Mesothelial cell of epicardium (in vitro differentiated cells): Measurements from ENCODE around the gene NCKAP5. TPM values are rescaled to one million over a fixed set of nuclear protein-coding genes. Genes with fewer than 3 reads are reported as not detected.

ENCODE experiments used
- DNase-seq, 2 experiments: peaks; one replicate each; pipeline ENCODE4 v3.0.0; 2021; ENCODE audit warnings: low spot score in 2 of 2; ENCODE audit not compliant: unreplicated experiment in 2 of 2
- H3K27ac Mint-ChIP-seq: 2 replicates; pipeline ENCODE4 v1.8.0; 2021; ENCODE audit warnings: mixed read lengths
- H3K27me3 Mint-ChIP-seq: 2 replicates; pipeline ENCODE4 v1.8.0; 2021; ENCODE audit warnings: low read depth, mixed read lengths
- H3K36me3 Mint-ChIP-seq: 2 replicates; pipeline ENCODE4 v1.8.0; 2021; ENCODE audit warnings: mixed read lengths
- H3K4me1 Mint-ChIP-seq: 2 replicates; pipeline ENCODE4 v1.8.0; 2021; ENCODE audit warnings: mixed read lengths
- H3K4me3 Mint-ChIP-seq: 2 replicates; pipeline ENCODE4 v1.8.0; 2021; ENCODE audit warnings: mild to moderate bottlenecking, moderate library complexity, mixed read lengths
- H3K9me3 Mint-ChIP-seq: 2 replicates; pipeline ENCODE4 v1.8.0; 2021; ENCODE audit warnings: mixed read lengths
- total RNA-seq: library from RNA; stranded (reverse); gene quantifications from 3 replicates; pipeline ENCODE4 v1.2.1, GENCODE V29; 2021
- TF ChIP-seq, protein P1 (sequence below): fragments of 200-600 bp; sonication (generic); IDR thresholded peaks from one replicate; pipeline ENCODE4 v1.5.0; 2021; ENCODE audit warnings: antibody characterized with exemption; ENCODE audit not compliant: unreplicated experiment

NCKAP5 gene
- total RNA-seq, 1 donor from 2014 or later: 2.1 TPM

DNA sequence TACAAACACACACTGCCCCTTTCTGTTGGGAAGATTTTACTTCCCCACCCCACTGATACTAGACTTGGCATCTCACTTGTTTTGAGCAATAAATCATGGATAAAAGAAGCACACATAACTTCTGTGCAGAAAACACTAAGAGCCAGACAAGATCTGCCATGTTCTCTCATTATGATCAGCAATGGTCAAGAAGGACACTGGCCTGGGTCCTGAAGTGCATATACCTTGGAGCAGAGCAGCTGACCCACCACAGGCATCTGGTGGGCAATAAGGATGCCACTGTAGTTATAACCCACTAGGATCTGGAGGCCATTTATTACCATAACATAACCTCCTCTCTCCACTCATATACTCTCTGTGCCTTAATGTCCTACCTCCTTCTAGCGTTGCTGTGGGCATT lies 338.3 kb downstream of the NCKAP5 start:
- Mint-ChIP-seq H3K36me3 (no peaks in the 10 kb centered on the region), H3K27me3 (peaks cover 47% of the 10 kb centered on the region), H3K4me1 (no peaks in the 10 kb centered on the region), H3K9me3 (no peaks in the 10 kb centered on the region), H3K27ac (no peak overlapping the region), H3K4me3 (no peak overlapping the region)
- DNase-seq: no peak
- TF ChIP-seq, protein P1, sequence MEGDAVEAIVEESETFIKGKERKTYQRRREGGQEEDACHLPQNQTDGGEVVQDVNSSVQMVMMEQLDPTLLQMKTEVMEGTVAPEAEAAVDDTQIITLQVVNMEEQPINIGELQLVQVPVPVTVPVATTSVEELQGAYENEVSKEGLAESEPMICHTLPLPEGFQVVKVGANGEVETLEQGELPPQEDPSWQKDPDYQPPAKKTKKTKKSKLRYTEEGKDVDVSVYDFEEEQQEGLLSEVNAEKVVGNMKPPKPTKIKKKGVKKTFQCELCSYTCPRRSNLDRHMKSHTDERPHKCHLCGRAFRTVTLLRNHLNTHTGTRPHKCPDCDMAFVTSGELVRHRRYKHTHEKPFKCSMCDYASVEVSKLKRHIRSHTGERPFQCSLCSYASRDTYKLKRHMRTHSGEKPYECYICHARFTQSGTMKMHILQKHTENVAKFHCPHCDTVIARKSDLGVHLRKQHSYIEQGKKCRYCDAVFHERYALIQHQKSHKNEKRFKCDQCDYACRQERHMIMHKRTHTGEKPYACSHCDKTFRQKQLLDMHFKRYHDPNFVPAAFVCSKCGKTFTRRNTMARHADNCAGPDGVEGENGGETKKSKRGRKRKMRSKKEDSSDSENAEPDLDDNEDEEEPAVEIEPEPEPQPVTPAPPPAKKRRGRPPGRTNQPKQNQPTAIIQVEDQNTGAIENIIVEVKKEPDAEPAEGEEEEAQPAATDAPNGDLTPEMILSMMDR: no peak

DNA sequence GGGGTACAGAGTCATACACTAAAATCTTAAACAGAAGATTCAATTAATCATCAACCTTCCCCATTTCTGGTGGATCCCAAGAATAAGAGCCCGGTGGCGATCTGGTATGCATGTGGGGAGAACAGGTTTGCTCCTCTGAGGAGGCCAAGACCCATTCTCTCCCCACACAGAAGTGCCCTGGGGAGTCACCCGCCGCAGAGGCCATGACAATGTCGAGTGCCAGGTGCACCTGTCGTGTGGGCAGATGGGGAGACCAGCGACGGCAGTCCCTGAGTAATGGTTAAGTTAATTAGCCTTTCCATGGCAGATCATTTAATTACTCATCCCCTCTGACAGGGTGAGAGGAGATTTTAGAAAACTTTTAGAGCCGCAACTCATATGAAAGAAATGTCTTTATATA lies 345.0 kb downstream of the NCKAP5 start:
- H3K27me3 Mint-ChIP-seq: peaks cover 23% of the 10 kb centered on the region
- TF ChIP-seq, protein P1: no peak
- H3K9me3 Mint-ChIP-seq: no peaks in the 10 kb centered on the region
- H3K36me3 Mint-ChIP-seq: no peaks in the 10 kb centered on the region
- H3K4me1 Mint-ChIP-seq: no peaks in the 10 kb centered on the region
- no peak overlapping the region for H3K27ac Mint-ChIP-seq
- DNase-seq: no peak
- no peak overlapping the region for H3K4me3 Mint-ChIP-seq

- TF ChIP-seq, protein P1: no peak
- no peak for DNase-seq
- Mint-ChIP-seq H3K4me1 (no peaks in the 10 kb centered on the region), H3K36me3 (no peaks in the 10 kb centered on the region), H3K27me3 (peaks cover 20% of the 10 kb centered on the region), H3K4me3 (no peak overlapping the region), H3K9me3 (no peaks in the 10 kb centered on the region), H3K27ac (no peak overlapping the region)
These were observed 346.9 kb downstream of the NCKAP5 start for GRCh38 chr2:133221398-133221797.

DNA sequence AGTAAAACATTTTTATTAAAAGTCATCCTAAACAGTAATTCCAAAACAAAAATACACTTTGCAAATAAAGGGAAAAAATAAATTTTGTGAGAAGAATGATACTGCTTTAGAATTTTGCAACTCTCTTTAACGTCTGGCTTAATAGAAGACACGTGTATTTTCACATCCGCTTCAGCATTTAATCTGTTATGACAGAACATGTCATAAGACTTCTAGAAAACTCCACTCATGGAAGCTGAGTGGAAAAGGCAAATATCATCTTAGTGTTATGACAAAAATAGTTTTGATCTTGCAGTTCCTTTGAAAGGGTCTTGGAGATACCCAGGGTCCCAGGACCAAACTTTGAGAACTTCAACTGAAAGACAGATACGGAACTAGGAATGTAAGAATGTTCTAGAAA lies 350.1 kb downstream of the NCKAP5 start:
- no peak for DNase-seq
- Mint-ChIP-seq H3K9me3 (peaks cover 7% of the 10 kb centered on the region), H3K27ac (no peak overlapping the region), H3K27me3 (peaks cover 3% of the 10 kb centered on the region), H3K4me3 (no peak overlapping the region), H3K4me1 (no peaks in the 10 kb centered on the region), H3K36me3 (no peaks in the 10 kb centered on the region)
- TF ChIP-seq, protein P1: no peak

DNA sequence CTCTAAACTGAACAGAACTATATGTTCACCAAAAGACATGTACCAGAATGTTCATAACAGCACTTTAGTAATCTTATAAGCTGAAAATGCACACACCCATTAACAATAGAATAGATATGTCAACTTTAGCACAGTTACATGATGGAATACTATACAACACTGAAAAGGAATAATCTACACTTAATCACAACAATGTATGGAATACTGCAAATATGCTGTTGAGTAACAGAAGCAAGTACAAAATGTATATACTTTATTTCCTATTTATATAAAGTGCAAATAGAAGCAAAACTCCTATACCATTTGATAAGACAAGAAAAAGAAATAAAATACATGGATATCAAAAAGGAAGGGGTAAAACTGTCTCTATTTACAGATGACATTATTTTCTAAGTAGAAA lies 352.8 kb downstream of the NCKAP5 start:
- H3K4me1 Mint-ChIP-seq: no peaks in the 10 kb centered on the region
- no peak overlapping the region for H3K4me3 Mint-ChIP-seq
- H3K9me3 Mint-ChIP-seq: peaks cover 7% of the 10 kb centered on the region
- no peak overlapping the region for H3K27ac Mint-ChIP-seq
- no peak for DNase-seq
- TF ChIP-seq, protein P1: no peak
- H3K36me3 Mint-ChIP-seq: no peaks in the 10 kb centered on the region
- H3K27me3 Mint-ChIP-seq: peaks cover 2% of the 10 kb centered on the region

GRCh38 chr2:133213651-133214050 lies 354.6 kb downstream of the NCKAP5 start:
- H3K27me3 Mint-ChIP-seq: peaks cover 2% of the 10 kb centered on the region
- no peak for DNase-seq
- no peak overlapping the region for H3K27ac Mint-ChIP-seq
- peaks cover 11% of the 10 kb centered on the region for H3K9me3 Mint-ChIP-seq
- H3K4me3 Mint-ChIP-seq: no peak overlapping the region
- H3K36me3 Mint-ChIP-seq: no peaks in the 10 kb centered on the region
- no peaks in the 10 kb centered on the region for H3K4me1 Mint-ChIP-seq
- TF ChIP-seq, protein P1: no peak
